ENCODE results near the gene MAGEL2.

Gene MAGEL2

DNA sequence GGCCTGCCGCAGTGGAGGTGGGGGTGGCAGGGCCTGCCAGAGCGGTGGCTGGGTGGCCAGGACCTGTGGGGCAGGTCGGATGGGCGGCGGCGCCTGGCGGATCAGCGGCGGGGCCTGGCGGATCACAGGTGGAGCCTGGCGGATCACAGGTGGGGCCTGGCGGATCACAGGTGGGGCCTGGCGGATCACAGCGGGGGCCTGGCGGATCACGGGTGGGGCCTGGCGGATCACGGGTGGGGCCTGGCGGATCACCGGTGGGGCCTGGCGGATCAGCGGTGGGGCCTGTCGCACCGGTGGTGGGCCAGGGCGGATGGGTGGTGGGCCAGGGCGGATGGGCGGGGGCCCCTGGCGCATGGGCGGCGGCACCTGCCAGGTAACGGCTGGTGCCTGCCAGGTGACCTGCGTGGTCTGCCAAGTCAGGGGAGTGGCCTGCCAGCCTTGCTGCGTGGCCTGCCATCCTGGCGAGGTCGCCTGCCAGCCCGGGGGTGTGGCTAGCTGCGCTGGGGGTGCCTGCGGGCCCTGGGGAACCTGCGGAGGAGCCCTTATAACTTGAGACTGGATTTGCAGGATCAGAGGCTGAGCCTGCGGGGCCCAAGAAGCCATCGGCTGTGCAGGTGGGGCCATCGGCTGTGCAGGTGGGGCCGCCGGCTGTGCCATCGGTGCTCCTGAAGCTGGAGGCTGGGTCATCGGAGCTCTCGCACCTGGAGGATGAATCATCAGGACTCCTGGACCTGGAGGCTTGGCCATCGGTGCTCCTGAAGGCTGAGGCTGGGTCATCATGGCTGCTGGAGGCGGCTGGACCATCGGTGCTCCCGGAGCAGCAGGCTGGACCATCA, 1.3 kb downstream of the MAGEL2 start:
- DNase-seq (ENCODE audit: low spot score): no peak
- Histone ChIP-seq H3K4me3 (no peak overlapping the region), H3K27ac (no peak overlapping the region)
- no peak for TF ChIP-seq CTCF (IDR thresholded peaks at IDR 0.05)

- no peak overlapping the region for H3K4me3 ChIP-seq
- DNase-seq (ENCODE audit: low spot score): no peak
- H3K27ac ChIP-seq: no peak overlapping the region
- TF ChIP-seq CTCF (IDR thresholded peaks at IDR 0.05): no peak
These were observed 2.1 kb downstream of the MAGEL2 start for GRCh38 chr15:23645371-23646164.

DNA sequence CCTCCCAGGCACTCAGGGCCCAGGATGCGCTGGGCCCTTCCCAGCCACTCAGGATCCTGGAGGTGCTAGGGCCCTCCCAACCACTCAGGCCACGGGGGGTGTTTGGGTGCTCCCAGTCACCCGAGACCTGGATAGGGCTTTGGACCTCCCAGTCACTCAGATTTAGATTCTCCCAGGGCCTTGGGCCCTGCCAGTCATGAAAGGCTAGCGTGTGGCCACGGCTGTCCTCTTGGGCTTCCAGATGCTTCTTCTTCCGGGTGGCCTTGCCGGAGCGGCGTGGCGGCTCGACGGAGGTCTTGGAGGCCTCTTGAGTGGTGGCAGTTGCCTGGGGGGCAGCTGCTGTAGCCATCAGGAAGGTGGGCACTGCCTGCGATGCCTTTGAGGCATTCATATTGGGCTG, 2.8 kb downstream of the MAGEL2 start:
- Histone ChIP-seq H3K4me3 (no peak overlapping the region), H3K27ac (no peak overlapping the region)
- DNase-seq (ENCODE audit: low spot score): no peak
- TF ChIP-seq CTCF (IDR thresholded peaks at IDR 0.05): no peak

- no peak for DNase-seq (ENCODE audit: low spot score)
- H3K4me3 ChIP-seq: no peak overlapping the region
- H3K27ac ChIP-seq: no peak overlapping the region
- TF ChIP-seq CTCF (IDR thresholded peaks at IDR 0.05): peak; percentile 41
These were observed 5.1 kb downstream of the MAGEL2 start for GRCh38 chr15:23642413-23643044.

DNA sequence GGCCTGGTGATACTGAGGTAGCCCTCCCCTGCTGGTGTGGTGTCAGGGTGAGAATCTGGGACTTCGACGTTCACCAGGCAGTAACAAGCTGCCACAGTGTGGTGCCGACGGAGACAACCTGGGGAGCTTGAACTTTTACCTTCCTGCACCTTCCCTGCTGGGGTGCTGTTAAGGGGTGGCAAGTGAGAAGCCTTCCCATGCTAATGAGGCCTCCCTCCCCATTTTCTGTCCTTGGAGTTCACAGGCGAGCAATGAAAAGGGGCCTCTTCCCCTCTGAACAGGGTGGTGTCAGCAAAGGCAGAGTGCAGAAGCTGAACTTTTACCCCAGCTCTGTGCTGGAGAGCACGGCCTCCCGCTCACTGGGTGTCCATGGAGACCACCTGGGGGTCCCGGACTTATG, 13.5 kb downstream of the MAGEL2 start:
- H3K4me3 ChIP-seq: no peak overlapping the region
- TF ChIP-seq CTCF (IDR thresholded peaks at IDR 0.05): no peak

GRCh38 chr15:23629234-23629805, 18.3 kb downstream of the MAGEL2 start:
- H3K4me3 ChIP-seq: no peak overlapping the region
- no peak for TF ChIP-seq CTCF (IDR thresholded peaks at IDR 0.05)
- no peak overlapping the region for H3K27ac ChIP-seq
- DNase-seq (ENCODE audit: low spot score): no peak

More for the DNA sequence above, 13.5 kb downstream of the MAGEL2 start:
- no peak for DNase-seq (ENCODE audit: low spot score)
- H3K27ac ChIP-seq: no peak overlapping the region
